Spleen (tissue), 11 donors: ENCODE results near the gene ZNF442. TPM values are rescaled to one million over a fixed set of nuclear protein-coding genes. Genes with fewer than 3 reads are reported as not detected.
"Not testable (repeated sequence)": the region's sequence is repeated elsewhere in the genome, so short reads cannot be mapped to it uniquely, and the experiment has no call there.

Experiments
- DNase-seq: peaks from one replicate; pipeline ENCODE4 v3.0.0-alpha.2; 2020
- H3K27ac ChIP-seq, 8 donors: fragments of 200-600 bp; sonication (generic) in 7 of 8; 1 replicate in 4 of 8; 2 replicates in 4 of 8; pipeline versions ENCODE4 v1.5.0 to v1.8.0; 2016 to 2021; ENCODE audit warnings: inconsistent platforms in 4 of 8, mild to moderate bottlenecking in 4 of 8, moderate library complexity in 1 of 8
- H3K27me3 ChIP-seq, 7 donors: fragments of 200-600 bp; sonication (generic) in 6 of 7; replicated peaks in 1 of 7; 1 replicate in 4 of 7; 2 replicates in 3 of 7; pipeline versions ENCODE4 v1.5.0 to v1.8.0; 2016 to 2021; ENCODE audit warnings: inconsistent platforms in 3 of 7, mild to moderate bottlenecking in 1 of 7
- H3K36me3 ChIP-seq, 6 donors: fragments of 200-600 bp; sonication (generic) in 5 of 6; 1 replicate in 4 of 6; 2 replicates in 2 of 6; pipeline versions ENCODE4 v1.5.0 to v1.8.0; 2016 to 2021; ENCODE audit warnings: inconsistent platforms in 2 of 6
- H3K4me1 ChIP-seq, 6 donors: fragments of 200-600 bp; sonication (generic) in 5 of 6; 1 replicate in 3 of 6; 2 replicates in 3 of 6; pipeline versions ENCODE4 v1.5.0 to v1.8.0; 2016 to 2021; ENCODE audit warnings: inconsistent platforms in 3 of 6
- H3K4me3 ChIP-seq, 8 donors: fragments of 200-600 bp; sonication (generic) in 7 of 8; 1 replicate in 4 of 8; 2 replicates in 4 of 8; pipeline versions ENCODE4 v1.5.0 to v1.8.0; 2016 to 2021; ENCODE audit warnings: inconsistent platforms in 4 of 8, mild to moderate bottlenecking in 4 of 8, moderate library complexity in 2 of 8
- H3K9me3 ChIP-seq, 8 donors: fragments of 200-600 bp; sonication (generic) in 7 of 8; 1 replicate in 4 of 8; 2 replicates in 4 of 8; pipeline versions ENCODE4 v1.5.0 to v1.8.0; 2016 to 2021; ENCODE audit warnings: inconsistent platforms in 4 of 8
- CTCF ChIP-seq, 11 experiments: fragments of 200-600 bp in 7 of 11; fragments of 450-650 bp in 4 of 11; sonication (generic) in 4 of 11; IDR thresholded peaks in 8 of 11; conservative IDR thresholded peaks in 3 of 11; 1 replicate in 7 of 11; 2 replicates in 4 of 11; pipeline versions ENCODE4 v1.4.0 to v1.8.0; 2016 to 2021; ENCODE audit warnings: antibody characterized with exemption in 11 of 11, inconsistent platforms in 4 of 11, mild to moderate bottlenecking in 1 of 11
- POLR2A ChIP-seq, 3 donors: fragments of 450-650 bp; IDR thresholded peaks; one replicate each; pipeline ENCODE4 v1.5.1; 2017; ENCODE audit warnings: antibody characterized with exemption in 3 of 3, mild to moderate bottlenecking in 1 of 3
- POLR2AphosphoS5 ChIP-seq, 3 donors: sonication (generic); formaldehyde crosslinking; IDR thresholded peaks; one replicate each; pipeline ENCODE4 v1.5.1; 2017; ENCODE audit warnings: antibody characterized with exemption in 3 of 3
- WGBS, 5 donors: extraction: QIAGEN DNeasy Blood & Tissue Kit in 3 of 5; methylation state at CpG; one replicate each; pipeline versions ENCODE4 v1.1.5 to v1.1.7; 2013 to 2018; 5-methylcytosine and 5-hydroxymethylcytosine counted together
- intact Hi-C: fragments of 100-400 bp; cut with DNase I; formaldehyde crosslinking; loops from one replicate; pipeline ENCODE4 v1.15.0; 2023; ENCODE audit warnings: low total_unique reads
- polyA plus RNA-seq, 3 donors: library from polyadenylated mRNA; stranded (reverse); fragments of 200-250 nt; gene quantifications; one replicate each; pipeline ENCODE4 v1.2.1, GENCODE V29; 2013
- total RNA-seq, 7 donors: library from RNA; depleted of rRNA in 3 of 7; stranded (reverse); fragments of >200 nt in 3 of 7; fragmentation: NEBNext Ultra II Directional in 4 of 7; extraction: Animal tissue kit (Norgen Biotek cat#: 25700) in 4 of 7; gene quantifications; one replicate each; pipeline versions ENCODE4 v1.1.0 to v1.2.1, GENCODE V29; 2016 to 2021
- donor health status: healthy with polysubstance abuse.
- donor health status: DM: no; HTN: no; CAD: no; lungs with moderate emphysema.
- donor health status: DM: no; HTN: no; CAD: no.
- donor health status: Bipolar disorder and iron deficiency.
- donor health status: healthy.
- donor health status: DM: no; HTN: no; CAD: no.
- donor health status: DM: yes; HTN: yes; CAD: no.

The ZNF442 gene
- total and polyA plus RNA-seq, 10 donors = 0.48 to 6.1 (median 3.2) TPM

GRCh38 chr19:12380444-12380737, 14.9 kb upstream of the ZNF442 start:
- peaks cover 0 to 50% (median 34%) of the 10 kb centered on the region in 6 donors for H3K36me3 ChIP-seq
- no peak overlapping the region for H3K27ac ChIP-seq
- no peak for DNase-seq
- H3K27me3 ChIP-seq = no peaks in the 10 kb centered on the region
- peaks cover 3 to 99% (median 82%) of the 10 kb centered on the region in 8 donors for H3K9me3 ChIP-seq
- WGBS, 5 donors = 47 to 95% (median 88%) methylated on average over 2 of the region's 2 CpGs
- intact Hi-C loops = no loop called here
- TF ChIP-seq POLR2AphosphoS5 (IDR thresholded peaks at IDR 0.05) = no peak
- TF ChIP-seq CTCF (IDR thresholded peaks at IDR 0.05 in 8 of 11, conservative IDR thresholded peaks at IDR 0.05 in 3 of 11) = no peak
- TF ChIP-seq POLR2A (IDR thresholded peaks at IDR 0.05) = no peak
- H3K4me1 ChIP-seq = no peaks in the 10 kb centered on the region
- no peak overlapping the region for H3K4me3 ChIP-seq

DNA sequence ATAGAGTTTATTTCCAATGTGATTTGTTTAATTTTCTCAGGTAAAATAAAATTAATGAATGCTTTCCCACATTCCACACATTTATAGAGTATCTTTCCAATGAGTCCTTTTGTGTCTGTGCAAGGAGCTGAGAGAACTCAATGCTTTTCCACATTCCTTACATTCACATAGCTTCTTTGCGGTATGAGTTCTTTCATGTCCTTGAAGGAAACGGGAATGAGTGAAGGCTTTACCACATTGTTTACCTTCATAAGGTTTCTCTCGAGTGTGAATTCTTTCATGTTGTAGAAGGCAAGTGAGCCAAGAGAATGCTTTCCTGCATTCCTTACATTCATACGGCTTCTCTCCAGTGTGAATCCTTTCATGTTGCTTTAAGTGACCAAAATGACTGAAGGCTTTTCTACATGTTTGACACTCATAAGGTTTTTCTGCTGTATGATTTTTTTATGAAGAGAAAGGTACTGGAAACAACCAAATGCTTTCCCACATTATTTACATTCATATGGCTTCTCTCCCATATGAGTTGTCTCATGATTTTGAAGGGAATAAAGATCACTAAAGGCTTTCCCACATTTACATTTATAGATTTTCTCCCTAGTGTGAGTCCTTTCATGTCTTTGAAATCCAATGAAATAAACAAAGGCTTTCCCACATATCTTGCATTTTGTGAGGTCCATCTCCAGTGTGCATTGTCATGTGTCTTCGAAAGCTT, 14.4 kb upstream of the ZNF442 start:
- H3K36me3 ChIP-seq = peaks cover 0 to 50% (median 34%) of the 10 kb centered on the region in 6 donors
- H3K27me3 ChIP-seq = no peaks in the 10 kb centered on the region
- H3K4me3 ChIP-seq = no peak overlapping the region
- H3K4me1 ChIP-seq = no peaks in the 10 kb centered on the region
- WGBS, 5 donors = 93 to 96% (median 94%) methylated on average over 5 of the region's 5 CpGs
- TF ChIP-seq CTCF (IDR thresholded peaks at IDR 0.05 in 8 of 11, conservative IDR thresholded peaks at IDR 0.05 in 3 of 11) = no peak
- no peak for TF ChIP-seq POLR2A (IDR thresholded peaks at IDR 0.05)
- no peak for TF ChIP-seq POLR2AphosphoS5 (IDR thresholded peaks at IDR 0.05)
- no peak overlapping the region for H3K27ac ChIP-seq
- DNase-seq = no peak
- H3K9me3 ChIP-seq = peaks cover 3 to 100% (median 82%) of the 10 kb centered on the region in 8 donors
- intact Hi-C loops = no loop called here

- Histone ChIP-seq H3K36me3 (peaks cover 0 to under 1% (median 0%) of the 10 kb centered on the region in 6 donors), H3K4me1 (no peaks in the 10 kb centered on the region), H3K27me3 (no peaks in the 10 kb centered on the region), H3K4me3 (no peak overlapping the region), H3K27ac (no peak overlapping the region), H3K9me3 (peaks cover 0 to 52% (median 31%) of the 10 kb centered on the region in 8 donors)
- intact Hi-C loops = no loop called here
- WGBS, 5 donors = 89 to 97% (median 93%) methylated on average over 1 of the region's 1 CpG
- no peak for DNase-seq
- TF ChIP-seq CTCF (IDR thresholded peaks at IDR 0.05 in 8 of 11, conservative IDR thresholded peaks at IDR 0.05 in 3 of 11) = no peak
- no peak for TF ChIP-seq POLR2A (IDR thresholded peaks at IDR 0.05)
- TF ChIP-seq POLR2AphosphoS5 (IDR thresholded peaks at IDR 0.05) = no peak
Measured at GRCh38 chr19:12374026-12374425, 8.5 kb upstream of the ZNF442 start.

- intact Hi-C loops = no loop called here
- peaks cover 8 to 27% (median 16%) of the 10 kb centered on the region in 6 donors for H3K4me1 ChIP-seq
- peak overlapping the region in 7 of 8 donors; percentile 79 to 88 (median 83) for H3K27ac ChIP-seq
- H3K27me3 ChIP-seq = no peaks in the 10 kb centered on the region
- peaks cover 0 to 21% (median 0%) of the 10 kb centered on the region in 8 donors for H3K9me3 ChIP-seq
- peak overlapping the region; percentile 68 to 87 (median 71) for H3K4me3 ChIP-seq
- H3K36me3 ChIP-seq = no peaks in the 10 kb centered on the region
- 9 to 14% (median 10%) methylated on average over 21 to 28 of the region's 28 CpGs for WGBS, 5 donors
- DNase-seq = peak; percentile 73
- TF ChIP-seq CTCF (IDR thresholded peaks at IDR 0.05 in 8 of 11, conservative IDR thresholded peaks at IDR 0.05 in 3 of 11) (no peak), POLR2A (IDR thresholded peaks at IDR 0.05) (no peak), POLR2AphosphoS5 (IDR thresholded peaks at IDR 0.05) (no peak)
Measured at GRCh38 chr19:12364391-12365235, 870 bp downstream of the ZNF442 start.

DNA sequence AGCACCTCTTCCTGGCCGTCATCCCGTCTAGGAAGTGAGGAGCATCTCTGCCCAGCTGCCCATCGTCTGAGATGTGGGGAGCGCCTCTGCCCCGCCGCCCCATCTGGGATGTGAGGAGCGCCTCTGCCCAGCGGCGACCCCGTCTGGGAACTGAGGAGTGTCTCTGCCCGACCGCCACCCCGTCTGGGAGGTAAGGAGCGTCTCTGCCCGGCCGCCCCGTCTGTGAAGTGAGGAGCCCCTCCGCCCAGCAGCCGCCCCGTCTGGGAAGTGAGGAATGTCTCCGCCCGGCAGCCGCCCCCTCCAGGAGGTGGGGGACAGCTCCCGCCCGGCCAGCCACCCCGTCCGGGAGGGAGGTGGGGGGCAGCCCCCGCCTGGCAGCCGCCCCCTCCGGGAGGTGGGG, 3.2 kb downstream of the ZNF442 start:
- H3K9me3 ChIP-seq = peaks cover 0 to 35% (median 10%) of the 10 kb centered on the region in 8 donors
- H3K4me3 ChIP-seq, DNase-seq, H3K36me3 ChIP-seq, H3K27ac ChIP-seq, H3K27me3 ChIP-seq, intact Hi-C loops: not testable (repeated sequence)
- peaks cover 8 to 27% (median 16%) of the 10 kb centered on the region in 6 donors for H3K4me1 ChIP-seq
- WGBS, 5 donors = 93 to 97% (median 95%) methylated on average over 12 to 30 of the region's 30 CpGs
